ENCODE results near the gene ACTBL2. TPM values are rescaled to one million over a fixed set of nuclear protein-coding genes. Genes with fewer than 3 reads are reported as not detected.
A peak's percentile ranks its signal among the peaks of the same experiment; 100 is the strongest.

ACTBL2 gene
- polyA plus RNA-seq, 1 donor (not counting 4 experiments of a cell fraction or from before 2014, with no cell fraction given): 0.68 TPM

DNA sequence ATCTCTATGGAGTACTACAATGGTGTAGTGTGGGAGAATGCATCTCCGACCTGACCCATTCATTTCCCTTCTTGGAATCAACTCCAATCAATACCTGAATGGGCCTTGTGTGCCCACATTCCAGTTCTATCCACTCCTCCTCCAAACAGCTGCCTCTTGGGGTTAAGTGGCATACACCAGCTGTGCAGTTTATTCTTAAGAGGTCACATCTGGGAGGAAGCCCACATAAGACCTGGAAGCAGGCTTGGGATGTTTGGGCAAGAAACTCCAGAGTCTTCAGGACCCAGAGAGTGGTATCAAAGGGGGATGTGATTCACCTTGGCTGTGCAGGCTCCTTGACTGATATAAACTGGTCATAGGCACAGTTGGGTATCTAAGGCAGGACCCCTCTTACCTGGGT, 46.0 kb downstream of the ACTBL2 start:
- no peak for DNase-seq (ENCODE audit: low read depth, low spot score)
- H3K4me1 ChIP-seq (ENCODE audit: control insufficient read depth, extremely low read depth, insufficient read depth, low read length): peaks cover 13% of the 10 kb centered on the region

DNA sequence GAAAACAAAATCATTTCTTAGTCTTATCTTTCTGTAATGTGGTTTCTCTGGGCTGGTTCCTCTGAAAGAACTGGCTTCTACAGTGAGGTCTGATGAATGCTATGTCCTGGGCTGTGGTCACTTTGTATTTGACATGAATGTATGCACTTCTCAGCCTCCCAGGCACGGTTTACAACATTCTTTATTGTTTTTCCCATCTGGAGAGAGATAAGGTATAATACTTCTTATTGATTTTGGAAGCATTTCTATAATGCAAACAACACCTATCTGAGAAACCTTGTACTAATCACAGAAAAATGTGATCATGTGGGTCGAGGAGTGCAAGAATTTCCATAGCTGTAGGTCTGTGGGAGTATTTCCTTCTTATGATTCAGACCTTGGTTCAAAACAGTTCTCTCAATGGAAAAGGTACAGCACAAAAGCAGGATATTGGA, 46.9 kb downstream of the ACTBL2 start:
- H3K27ac ChIP-seq (ENCODE audit: control insufficient read depth, insufficient read depth, low read length): no peak overlapping the region
- no peaks in the 10 kb centered on the region for H3K9me3 ChIP-seq (ENCODE audit: control insufficient read depth, low read depth, low read length)
- H3K36me3 ChIP-seq (ENCODE audit: control insufficient read depth in 2 of 2, extremely low read depth in 1 of 2, insufficient read depth in 2 of 2, low read length in 2 of 2): no peaks in the 10 kb centered on the region
- dilution Hi-C loops (cut with MboI; ENCODE audit: extremely low pct_ligation_motif_present, low sequenced_read_pairs): no loop called here
- no peaks in the 10 kb centered on the region for H4K20me1 ChIP-seq (ENCODE audit: control insufficient read depth, extremely low read depth, insufficient read depth, low read length)
- TF ChIP-seq CTCF (optimal IDR thresholded peaks at IDR 0.05 in 1 of 3, IDR thresholded peaks at IDR 0.05 in 1 of 3, conservative IDR thresholded peaks at IDR 0.05 in 1 of 3; ENCODE audit: extremely low read depth in 1 of 3, insufficient read depth in 2 of 3, low read length in 3 of 3): no peak
- no peaks in the 10 kb centered on the region for H3K79me2 ChIP-seq (ENCODE audit: control insufficient read depth, insufficient read depth, low read length)
- DNase-seq (ENCODE audit: low read depth, low spot score): no peak
- H3K9ac ChIP-seq (ENCODE audit: control insufficient read depth, extremely low read depth, insufficient read depth, low read length): no peak overlapping the region
- peaks cover 8% of the 10 kb centered on the region for H3K4me1 ChIP-seq (ENCODE audit: control insufficient read depth, extremely low read depth, insufficient read depth, low read length)
- no peak overlapping the region for H3K4me3 ChIP-seq (ENCODE audit: control insufficient read depth in 2 of 3, extremely low read depth in 1 of 3, insufficient read depth in 2 of 3, low read depth in 1 of 3, low read length in 3 of 3)
- no peak overlapping the region for H3K4me2 ChIP-seq (ENCODE audit: control insufficient read depth, extremely low read depth, insufficient read depth, low read depth, low read length)
- no peak overlapping the region for H2AFZ ChIP-seq (ENCODE audit: control insufficient read depth, low read length)
- H3K27me3 ChIP-seq (ENCODE audit: control insufficient read depth, extremely low read depth, insufficient read depth, low read length): no peaks in the 10 kb centered on the region
- H3K9me1 ChIP-seq (ENCODE audit: control insufficient read depth, extremely low read depth, insufficient read depth, low read length): no peaks in the 10 kb centered on the region
- peak; percentile 82 for FAIRE-seq

More for the DNA sequence above, 46.0 kb downstream of the ACTBL2 start:
- Histone ChIP-seq H3K4me3 (ENCODE audit: control insufficient read depth in 2 of 3, extremely low read depth in 1 of 3, insufficient read depth in 2 of 3, low read depth in 1 of 3, low read length in 3 of 3) (no peak overlapping the region), H3K4me2 (ENCODE audit: control insufficient read depth, extremely low read depth, insufficient read depth, low read depth, low read length) (no peak overlapping the region), H2AFZ (ENCODE audit: control insufficient read depth, low read length) (no peak overlapping the region), H3K36me3 (ENCODE audit: control insufficient read depth in 2 of 2, extremely low read depth in 1 of 2, insufficient read depth in 2 of 2, low read length in 2 of 2) (no peaks in the 10 kb centered on the region), H3K27ac (ENCODE audit: control insufficient read depth, insufficient read depth, low read length) (no peak overlapping the region), H3K79me2 (ENCODE audit: control insufficient read depth, insufficient read depth, low read length) (no peaks in the 10 kb centered on the region), H3K9me1 (ENCODE audit: control insufficient read depth, extremely low read depth, insufficient read depth, low read length) (no peaks in the 10 kb centered on the region), H3K9me3 (ENCODE audit: control insufficient read depth, low read depth, low read length) (no peaks in the 10 kb centered on the region), H3K9ac (ENCODE audit: control insufficient read depth, extremely low read depth, insufficient read depth, low read length) (no peak overlapping the region), H4K20me1 (ENCODE audit: control insufficient read depth, extremely low read depth, insufficient read depth, low read length) (no peaks in the 10 kb centered on the region), H3K27me3 (ENCODE audit: control insufficient read depth, extremely low read depth, insufficient read depth, low read length) (no peaks in the 10 kb centered on the region)
- TF ChIP-seq EZH2 (IDR thresholded peaks at IDR 0.05; ENCODE audit: low read length): no peak
- dilution Hi-C loops (cut with MboI; ENCODE audit: extremely low pct_ligation_motif_present, low sequenced_read_pairs): no loop called here
- FAIRE-seq: no peak

DNA sequence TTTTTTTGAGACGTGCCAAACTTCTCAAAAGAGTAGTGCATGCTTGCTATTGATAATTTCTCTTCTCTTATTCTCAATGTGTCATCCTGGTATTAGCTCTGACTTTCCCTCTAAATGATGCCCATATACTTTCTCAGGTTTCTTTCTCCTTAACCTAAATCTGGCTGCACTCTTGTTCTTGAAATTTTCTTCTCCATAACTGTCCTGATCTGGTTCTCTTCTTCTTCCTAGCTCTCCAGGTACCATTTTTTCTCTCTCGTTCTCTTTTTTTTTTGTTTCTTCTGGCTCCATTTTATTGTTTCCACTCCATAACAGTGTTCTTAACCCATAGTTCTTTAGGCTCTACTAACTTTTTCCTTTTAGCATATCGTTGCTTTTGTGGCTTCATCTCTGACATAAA, 47.9 kb downstream of the ACTBL2 start:
- no peak overlapping the region for H3K4me3 ChIP-seq (ENCODE audit: control insufficient read depth in 2 of 3, extremely low read depth in 1 of 3, insufficient read depth in 2 of 3, low read depth in 1 of 3, low read length in 3 of 3)
- H3K9me3 ChIP-seq (ENCODE audit: control insufficient read depth, low read depth, low read length): no peaks in the 10 kb centered on the region
- no peaks in the 10 kb centered on the region for H3K36me3 ChIP-seq (ENCODE audit: control insufficient read depth in 2 of 2, extremely low read depth in 1 of 2, insufficient read depth in 2 of 2, low read length in 2 of 2)
- H3K27me3 ChIP-seq (ENCODE audit: control insufficient read depth, extremely low read depth, insufficient read depth, low read length): no peaks in the 10 kb centered on the region
- no peak overlapping the region for H3K4me2 ChIP-seq (ENCODE audit: control insufficient read depth, extremely low read depth, insufficient read depth, low read depth, low read length)
- no peak overlapping the region for H3K9ac ChIP-seq (ENCODE audit: control insufficient read depth, extremely low read depth, insufficient read depth, low read length)
- no peaks in the 10 kb centered on the region for H3K9me1 ChIP-seq (ENCODE audit: control insufficient read depth, extremely low read depth, insufficient read depth, low read length)
- no peak overlapping the region for H3K27ac ChIP-seq (ENCODE audit: control insufficient read depth, insufficient read depth, low read length)
- dilution Hi-C loops (cut with MboI; ENCODE audit: extremely low pct_ligation_motif_present, low sequenced_read_pairs): no loop called here
- no peak overlapping the region for H2AFZ ChIP-seq (ENCODE audit: control insufficient read depth, low read length)
- FAIRE-seq: no peak
- H3K79me2 ChIP-seq (ENCODE audit: control insufficient read depth, insufficient read depth, low read length): no peaks in the 10 kb centered on the region
- no peak for DNase-seq (ENCODE audit: low read depth, low spot score)
- H3K4me1 ChIP-seq (ENCODE audit: control insufficient read depth, extremely low read depth, insufficient read depth, low read length): peaks cover 8% of the 10 kb centered on the region
- no peaks in the 10 kb centered on the region for H4K20me1 ChIP-seq (ENCODE audit: control insufficient read depth, extremely low read depth, insufficient read depth, low read length)
- TF ChIP-seq EZH2 (IDR thresholded peaks at IDR 0.05; ENCODE audit: low read length) (no peak), CTCF (optimal IDR thresholded peaks at IDR 0.05 in 1 of 3, IDR thresholded peaks at IDR 0.05 in 1 of 3, conservative IDR thresholded peaks at IDR 0.05 in 1 of 3; ENCODE audit: extremely low read depth in 1 of 3, insufficient read depth in 2 of 3, low read length in 3 of 3) (no peak)

All from keratinocyte (primary cell).